ENCODE measurements around the gene TNFAIP8.

The TNFAIP8 gene

DNA sequence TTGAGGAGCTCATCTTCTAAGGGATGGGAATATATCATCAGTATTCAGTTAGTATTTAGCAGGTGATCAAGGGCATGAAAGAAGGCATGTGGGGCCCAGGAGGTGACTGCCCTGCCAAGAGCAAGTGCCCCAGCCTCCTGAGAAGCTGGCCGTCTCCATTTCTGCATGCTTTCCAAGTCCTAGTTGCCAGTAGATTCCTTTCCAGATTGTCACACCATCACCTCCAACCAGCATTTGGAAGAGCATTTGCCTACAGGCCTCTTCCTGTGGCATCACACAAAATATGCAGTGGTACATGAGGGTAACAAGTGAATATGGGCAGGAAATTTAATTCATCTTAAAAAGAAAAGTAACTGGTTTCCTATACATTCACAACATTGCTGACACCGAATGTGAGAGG is 7.5 kb downstream of the TNFAIP8 start:
- TF ChIP-seq, protein P1, sequence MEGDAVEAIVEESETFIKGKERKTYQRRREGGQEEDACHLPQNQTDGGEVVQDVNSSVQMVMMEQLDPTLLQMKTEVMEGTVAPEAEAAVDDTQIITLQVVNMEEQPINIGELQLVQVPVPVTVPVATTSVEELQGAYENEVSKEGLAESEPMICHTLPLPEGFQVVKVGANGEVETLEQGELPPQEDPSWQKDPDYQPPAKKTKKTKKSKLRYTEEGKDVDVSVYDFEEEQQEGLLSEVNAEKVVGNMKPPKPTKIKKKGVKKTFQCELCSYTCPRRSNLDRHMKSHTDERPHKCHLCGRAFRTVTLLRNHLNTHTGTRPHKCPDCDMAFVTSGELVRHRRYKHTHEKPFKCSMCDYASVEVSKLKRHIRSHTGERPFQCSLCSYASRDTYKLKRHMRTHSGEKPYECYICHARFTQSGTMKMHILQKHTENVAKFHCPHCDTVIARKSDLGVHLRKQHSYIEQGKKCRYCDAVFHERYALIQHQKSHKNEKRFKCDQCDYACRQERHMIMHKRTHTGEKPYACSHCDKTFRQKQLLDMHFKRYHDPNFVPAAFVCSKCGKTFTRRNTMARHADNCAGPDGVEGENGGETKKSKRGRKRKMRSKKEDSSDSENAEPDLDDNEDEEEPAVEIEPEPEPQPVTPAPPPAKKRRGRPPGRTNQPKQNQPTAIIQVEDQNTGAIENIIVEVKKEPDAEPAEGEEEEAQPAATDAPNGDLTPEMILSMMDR (IDR thresholded peaks at IDR 0.05; ENCODE audit: low read depth, low read length) = no peak
- in situ Hi-C loops (cut with HindIII; ENCODE audit: low sequenced_read_pairs) = no loop called here
- DNase-seq (ENCODE audit: low read depth, low spot score) = no peak
- H3K4me3 ChIP-seq (ENCODE audit: low read depth, low read length) = no peak overlapping the region

DNA sequence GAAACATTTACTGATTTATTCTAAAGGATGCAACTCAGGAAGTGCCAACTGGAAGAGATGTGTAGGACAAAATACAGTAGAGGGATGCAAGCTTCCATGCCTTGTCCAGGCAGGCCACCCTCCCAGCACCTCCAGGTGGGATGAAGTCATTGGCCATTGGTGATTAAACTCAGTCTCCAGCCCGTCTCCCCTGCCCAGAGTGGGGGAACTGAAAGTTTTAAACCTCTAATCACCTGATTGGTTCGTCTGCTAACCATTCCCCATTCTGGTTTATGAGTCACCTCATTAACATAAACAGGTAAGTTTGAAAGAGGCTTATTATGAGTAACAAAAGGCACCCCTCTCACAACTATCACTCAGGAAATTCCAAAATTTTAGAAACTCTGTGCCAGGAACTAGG is 8.1 kb downstream of the TNFAIP8 start:
- in situ Hi-C loops (cut with HindIII; ENCODE audit: low sequenced_read_pairs) = no loop called here
- H3K4me3 ChIP-seq (ENCODE audit: low read depth, low read length) = no peak overlapping the region
- DNase-seq (ENCODE audit: low read depth, low spot score) = no peak
- TF ChIP-seq, protein P1 (IDR thresholded peaks at IDR 0.05; ENCODE audit: low read depth, low read length) = no peak

DNA sequence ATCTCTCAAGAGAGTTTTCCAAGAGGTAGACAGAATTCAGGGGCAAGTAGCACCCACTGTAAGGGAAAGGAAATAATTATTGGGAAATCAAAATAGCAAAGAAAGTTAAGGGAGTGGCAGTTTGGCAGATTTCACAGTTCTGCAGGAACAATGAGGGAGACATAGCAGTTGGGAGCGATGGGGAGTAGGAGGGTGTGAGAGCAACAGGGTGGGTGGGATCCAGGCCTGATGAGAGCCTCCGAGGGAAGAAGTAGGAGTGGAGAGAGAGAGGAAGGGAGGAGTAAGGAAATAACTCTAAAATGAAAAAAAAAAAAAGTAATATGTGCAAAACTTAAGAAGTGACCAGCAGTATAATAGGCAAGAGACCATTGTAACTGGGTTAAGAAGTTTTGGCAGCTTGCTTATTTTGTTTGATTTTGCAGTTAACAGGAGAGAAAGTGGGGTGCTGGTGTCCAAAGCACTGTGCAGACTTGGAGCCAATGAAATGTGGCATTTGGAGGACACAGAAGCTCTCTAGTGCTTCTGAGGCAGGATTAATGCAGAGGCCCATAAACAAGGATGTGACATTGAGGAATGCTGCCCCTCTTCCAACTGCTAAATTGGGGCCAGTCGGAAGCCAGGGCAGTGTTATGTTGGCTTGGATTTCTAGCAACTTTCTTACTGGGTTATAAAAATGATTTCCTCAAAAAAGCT is 10.2 kb downstream of the TNFAIP8 start:
- TF ChIP-seq, protein P1 (IDR thresholded peaks at IDR 0.05; ENCODE audit: low read depth, low read length) = no peak
- no peak overlapping the region for H3K4me3 ChIP-seq (ENCODE audit: low read depth, low read length)
- DNase-seq (ENCODE audit: low read depth, low spot score) = no peak
- in situ Hi-C loops (cut with HindIII; ENCODE audit: low sequenced_read_pairs) = no loop called here

DNA sequence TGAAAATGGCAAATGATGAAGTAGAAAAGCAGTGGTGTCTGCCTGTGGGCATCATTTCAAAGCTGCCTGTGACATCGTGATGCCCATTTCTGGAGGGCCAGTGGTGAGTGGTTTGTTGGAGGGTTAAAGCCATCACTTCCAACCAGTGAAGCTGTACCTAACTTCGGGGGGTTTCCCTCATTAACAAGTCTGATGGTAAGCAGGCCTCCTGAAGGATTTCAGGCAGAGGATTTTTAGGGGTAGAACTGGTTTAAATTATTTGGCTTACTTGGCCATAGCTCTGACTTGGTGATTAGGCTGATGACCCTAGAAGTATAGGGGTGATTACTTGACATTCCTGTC is 10.7 kb downstream of the TNFAIP8 start:
- DNase-seq (ENCODE audit: low read depth, low spot score) = no peak
- TF ChIP-seq, protein P1 (IDR thresholded peaks at IDR 0.05; ENCODE audit: low read depth, low read length) = no peak
- H3K4me3 ChIP-seq (ENCODE audit: low read depth, low read length) = no peak overlapping the region
- in situ Hi-C loops (cut with HindIII; ENCODE audit: low sequenced_read_pairs) = no loop called here

DNA sequence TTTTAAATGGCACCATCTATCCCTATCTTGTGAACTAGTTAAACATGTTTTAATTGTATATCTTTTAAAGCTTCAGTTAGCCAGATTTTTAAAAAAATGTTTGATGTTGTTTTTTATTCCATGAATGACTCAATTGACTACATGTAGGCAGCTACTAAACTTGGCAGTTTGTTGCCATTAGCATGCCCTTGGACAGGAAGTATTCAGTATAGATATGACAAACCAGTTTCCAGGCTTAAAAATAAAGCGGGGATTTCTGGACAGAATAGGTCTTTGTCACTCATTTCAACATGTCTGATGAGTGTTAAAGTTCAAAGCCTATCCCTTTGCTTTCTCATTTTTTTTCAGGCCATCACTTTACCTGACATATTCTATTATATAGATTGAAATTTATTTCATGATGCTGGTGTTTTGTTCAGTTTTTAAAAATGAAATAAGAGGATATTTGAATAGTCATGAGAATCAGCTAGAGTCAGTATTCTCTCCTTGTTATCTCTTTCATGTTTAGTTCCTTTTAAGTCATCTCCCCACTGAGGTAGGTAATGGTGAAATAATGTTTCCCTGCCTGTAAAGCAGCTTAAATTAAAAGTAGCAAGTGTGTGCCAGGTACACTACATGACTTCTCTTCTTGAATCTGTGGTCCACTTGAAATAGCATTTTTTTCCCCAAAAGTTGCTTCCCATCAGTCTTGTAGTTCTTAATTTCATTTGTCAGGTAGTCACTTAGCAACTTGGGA is 11.9 kb downstream of the TNFAIP8 start:
- in situ Hi-C loops (cut with HindIII; ENCODE audit: low sequenced_read_pairs) = no loop called here
- H3K4me3 ChIP-seq (ENCODE audit: low read depth, low read length) = no peak overlapping the region
- peak; percentile 33 for DNase-seq (ENCODE audit: low read depth, low spot score)
- TF ChIP-seq, protein P1 (IDR thresholded peaks at IDR 0.05; ENCODE audit: low read depth, low read length) = no peak

DNA sequence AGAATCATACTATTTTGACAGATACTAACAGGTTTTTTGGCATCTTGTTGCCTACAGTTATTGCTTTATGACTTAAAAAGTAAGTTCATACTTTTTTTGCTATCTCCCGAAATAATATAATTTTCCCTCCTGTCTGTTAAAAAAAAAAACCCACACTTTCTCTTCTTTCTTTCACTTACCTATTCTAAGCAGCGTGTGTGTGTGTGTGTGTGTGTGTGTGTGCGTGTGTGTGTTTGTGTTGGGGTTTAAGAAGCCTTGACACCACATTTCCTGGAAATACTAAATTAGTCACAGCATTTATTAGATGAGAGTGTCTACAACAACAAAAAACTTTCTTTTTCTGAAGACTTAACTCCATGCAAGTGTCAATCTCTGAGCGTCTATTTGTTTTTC is 12.4 kb downstream of the TNFAIP8 start:
- H3K4me3 ChIP-seq (ENCODE audit: low read depth, low read length) = no peak overlapping the region
- in situ Hi-C loops (cut with HindIII; ENCODE audit: low sequenced_read_pairs) = no loop called here
- no peak for DNase-seq (ENCODE audit: low read depth, low spot score)
- TF ChIP-seq, protein P1 (IDR thresholded peaks at IDR 0.05; ENCODE audit: low read depth, low read length) = no peak
